HCT116 (cell line): ENCODE measurements around the gene AKR7A3.
"Not testable (repeated sequence)": the region's sequence is repeated elsewhere in the genome, so short reads cannot be mapped to it uniquely, and the experiment has no call there.

ENCODE experiments used
- ATF3 ChIP-seq: IDR thresholded peaks from 2 replicates; pipeline ENCODE4 v1.6.1; 2012
- CBX3 ChIP-seq: IDR thresholded peaks from 2 replicates; pipeline ENCODE4 v1.6.1; 2012; ENCODE audit warnings: low read depth
- CEBPB ChIP-seq: IDR thresholded peaks from 2 replicates; pipeline ENCODE4 v1.6.1; 2012; ENCODE audit warnings: low read depth
- CTCF ChIP-seq, 3 experiments: fragments of 200-600 bp in 1 of 3; sonication (generic) in 1 of 3; IDR thresholded peaks in 2 of 3; conservative IDR thresholded peaks in 1 of 3; 2 replicates each; pipeline ENCODE4 v1.5.1; 2012 to 2017; ENCODE audit warnings: low read depth in 2 of 3, low read length in 2 of 3, antibody characterized with exemption in 1 of 3, borderline replicate concordance in 1 of 3, control low read depth in 1 of 3, mild to moderate bottlenecking in 1 of 3, mixed read lengths in 1 of 3, mixed run types in 1 of 3, moderate library complexity in 1 of 3; ENCODE audit not compliant: insufficient read depth in 1 of 3
- EGR1 ChIP-seq: IDR thresholded peaks from 2 replicates; pipeline ENCODE4 v1.6.1; 2012; ENCODE audit warnings: low read depth
- EZH2 ChIP-seq: fragments of 200-600 bp; sonication (generic); IDR thresholded peaks from 2 replicates; pipeline ENCODE4 v1.6.1; 2017; ENCODE audit warnings: antibody characterized with exemption, mixed run types
- POLR2A ChIP-seq: IDR thresholded peaks from 2 replicates; pipeline ENCODE4 v1.7.0; 2011; ENCODE audit warnings: borderline replicate concordance; ENCODE audit not compliant: insufficient read depth, insufficient read length; ENCODE audit errors: extremely low read depth
- POLR2AphosphoS5 ChIP-seq: IDR thresholded peaks from 2 replicates; pipeline ENCODE4 v1.6.1; 2011; ENCODE audit warnings: mild to moderate bottlenecking, low read depth, low read length, moderate library complexity
- REST ChIP-seq: IDR thresholded peaks from 2 replicates; pipeline ENCODE4 v1.6.1; 2012; ENCODE audit warnings: low read depth
- SIN3A ChIP-seq: IDR thresholded peaks from 2 replicates; pipeline ENCODE4 v1.6.1; 2012; ENCODE audit warnings: low read depth
- SRF ChIP-seq: IDR thresholded peaks from 2 replicates; pipeline ENCODE4 v1.6.1; 2012; ENCODE audit warnings: low read depth
- TCF7L2 ChIP-seq: IDR thresholded peaks from 2 replicates; pipeline ENCODE4 v1.7.0; 2011; ENCODE audit warnings: borderline replicate concordance, inconsistent platforms; ENCODE audit not compliant: insufficient read depth, insufficient read length; ENCODE audit errors: extremely low read depth
- ZNF274 ChIP-seq: fragments of 200-500 bp; sonication (Bioruptor generic); IDR thresholded peaks from 2 replicates; pipeline ENCODE4 v1.6.1; 2014; ENCODE audit warnings: mild to moderate bottlenecking, low read depth, low read length, inconsistent platforms
- TF ChIP-seq, protein P1 (sequence below): IDR thresholded peaks from 2 replicates; pipeline ENCODE4 v1.6.1; 2012

DNA sequence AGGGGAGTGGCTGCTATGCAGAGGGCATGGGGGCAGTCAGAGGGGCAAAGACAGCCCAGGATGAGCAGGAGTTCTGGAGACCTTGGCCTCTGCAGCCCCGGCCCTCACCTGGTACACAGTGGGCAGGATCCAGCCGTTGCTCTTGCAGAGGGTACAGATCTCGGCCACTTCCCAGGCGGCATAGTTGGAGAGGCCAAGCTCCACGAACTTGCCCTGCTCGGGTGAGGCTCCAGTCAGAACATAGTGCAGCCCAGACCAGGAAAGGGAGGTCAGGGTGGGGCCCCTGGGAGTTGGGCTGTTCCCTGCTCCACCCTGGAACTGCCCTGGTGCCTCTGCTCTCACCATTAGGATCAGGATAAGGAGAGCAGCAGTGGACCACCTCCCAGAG, 18.2 kb downstream of the AKR7A3 start:
- TF ChIP-seq EGR1; ATF3; CTCF (IDR thresholded peaks at IDR 0.05 in 2 of 3, conservative IDR thresholded peaks at IDR 0.05 in 1 of 3; ENCODE audit: borderline replicate concordance in 1 of 3, insufficient read depth in 1 of 3, low read depth in 2 of 3, low read length in 2 of 3); POLR2A; POLR2AphosphoS5; SRF; REST; EZH2; SIN3A; TCF7L2; ZNF274; CBX3; CEBPB: not testable (repeated sequence)
- TF ChIP-seq, protein P1, sequence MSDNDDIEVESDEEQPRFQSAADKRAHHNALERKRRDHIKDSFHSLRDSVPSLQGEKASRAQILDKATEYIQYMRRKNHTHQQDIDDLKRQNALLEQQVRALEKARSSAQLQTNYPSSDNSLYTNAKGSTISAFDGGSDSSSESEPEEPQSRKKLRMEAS: not testable (repeated sequence)
